CD14-positive monocyte (primary cell): ENCODE results near the gene NFXL1. TPM values are rescaled to one million over a fixed set of nuclear protein-coding genes. Genes with fewer than 3 reads are reported as not detected.

ENCODE experiments used
- DNase-seq, 3 donors: peaks; one replicate each; pipeline ENCODE4 v3.0.0-alpha.2; 2011 to 2022
- H2AFZ ChIP-seq: 2 replicates; pipeline ENCODE4 v1.6.0; 2012; ENCODE audit warnings: mild to moderate bottlenecking, low read depth, low read length, inconsistent platforms; ENCODE audit not compliant: insufficient read depth, poor library complexity, severe bottlenecking
- H3K27ac ChIP-seq, 2 donors: 1 replicate in 1 of 2; 2 replicates in 1 of 2; pipeline ENCODE4 v1.5.1; 2012 to 2013; ENCODE audit warnings: low read length in 2 of 2, control low read depth in 1 of 2, inconsistent platforms in 1 of 2, low read depth in 1 of 2, mild to moderate bottlenecking in 1 of 2
- H3K27me3 ChIP-seq, 2 donors: one replicate each; pipeline versions ENCODE4 v1.6.0 to v1.6.1; 2011 to 2013; ENCODE audit warnings: low read length in 2 of 2; ENCODE audit not compliant: control insufficient read depth in 2 of 2, insufficient read depth in 2 of 2
- H3K36me3 ChIP-seq, 2 donors: replicated peaks in 1 of 2; 1 replicate in 1 of 2; 2 replicates in 1 of 2; pipeline versions ENCODE4 v1.5.1 to v1.6.1; 2012 to 2013; ENCODE audit warnings: low read length in 2 of 2, control low read depth in 1 of 2, inconsistent platforms in 1 of 2, mild to moderate bottlenecking in 1 of 2; ENCODE audit not compliant: insufficient read depth in 2 of 2, control insufficient read depth in 1 of 2
- H3K4me1 ChIP-seq, 2 donors: 1 replicate in 1 of 2; 2 replicates in 1 of 2; pipeline versions ENCODE4 v1.5.1 to v1.6.1; 2012 to 2013; ENCODE audit warnings: low read length in 2 of 2, control low read depth in 1 of 2, inconsistent platforms in 1 of 2, mild to moderate bottlenecking in 1 of 2, moderate library complexity in 1 of 2; ENCODE audit not compliant: insufficient read depth in 2 of 2, control insufficient read depth in 1 of 2
- H3K4me2 ChIP-seq: replicated peaks from 2 replicates; pipeline ENCODE3; 2012; ENCODE audit warnings: low read length, moderate library complexity, mild to moderate bottlenecking; ENCODE audit not compliant: poor library complexity, severe bottlenecking; ENCODE audit errors: extremely low read depth
- H3K4me3 ChIP-seq, 3 experiments: fragments of 200-600 bp in 1 of 3; sonication (generic) in 1 of 3; replicated peaks in 1 of 3; 1 replicate in 2 of 3; 2 replicates in 1 of 3; pipeline ENCODE4 v1.5.1; 2011 to 2013; ENCODE audit warnings: low read length in 3 of 3, mild to moderate bottlenecking in 3 of 3, control low read depth in 2 of 3, low read depth in 2 of 3, inconsistent platforms in 1 of 3, moderate library complexity in 1 of 3
- H3K79me2 ChIP-seq: 2 replicates; pipeline ENCODE4 v1.6.0; 2012; ENCODE audit warnings: mild to moderate bottlenecking, control low read depth, inconsistent platforms, low read length, moderate library complexity; ENCODE audit not compliant: insufficient read depth
- H3K9ac ChIP-seq: 2 replicates; pipeline ENCODE4 v1.6.0; 2017; ENCODE audit warnings: low read length, mild to moderate bottlenecking; ENCODE audit not compliant: insufficient read depth, poor library complexity, severe bottlenecking
- H3K9me3 ChIP-seq, 2 donors: replicated peaks in 1 of 2; 1 replicate in 1 of 2; 2 replicates in 1 of 2; pipeline versions ENCODE4 v1.5.1 to v1.6.1; 2012 to 2013; ENCODE audit warnings: low read length in 2 of 2, control low read depth in 1 of 2; ENCODE audit not compliant: control insufficient read depth in 1 of 2, insufficient read depth in 1 of 2
- H4K20me1 ChIP-seq: 2 replicates; pipeline ENCODE4 v1.6.0; 2012; ENCODE audit warnings: mild to moderate bottlenecking, low read length, control low read depth, moderate library complexity; ENCODE audit not compliant: insufficient read depth
- H3K27ac Mint-ChIP-seq, 7 donors: one replicate each; pipeline ENCODE4 v1.8.0; 2020; ENCODE audit warnings: mild to moderate bottlenecking in 7 of 7, mixed read lengths in 7 of 7, moderate library complexity in 6 of 7, inconsistent platforms in 2 of 7
- H3K27me3 Mint-ChIP-seq, 3 donors: one replicate each; pipeline ENCODE4 v1.8.0; 2021 to 2022; ENCODE audit warnings: low read depth in 3 of 3, mild to moderate bottlenecking in 3 of 3, mixed read lengths in 3 of 3, moderate library complexity in 3 of 3, inconsistent platforms in 1 of 3
- H3K36me3 Mint-ChIP-seq, 2 donors: one replicate each; pipeline ENCODE4 v1.8.0; 2020; ENCODE audit warnings: mixed read lengths in 2 of 2, inconsistent platforms in 1 of 2, mild to moderate bottlenecking in 1 of 2
- H3K4me1 Mint-ChIP-seq: one replicate; pipeline ENCODE4 v1.8.0; 2020; ENCODE audit warnings: mild to moderate bottlenecking, mixed read lengths
- H3K4me3 Mint-ChIP-seq, 2 donors: one replicate each; pipeline ENCODE4 v1.8.0; 2020; ENCODE audit warnings: mild to moderate bottlenecking in 2 of 2, mixed read lengths in 2 of 2, moderate library complexity in 1 of 2
- H3K9me3 Mint-ChIP-seq, 7 donors: one replicate each; pipeline ENCODE4 v1.8.0; 2020 to 2022; ENCODE audit warnings: mixed read lengths in 7 of 7, mild to moderate bottlenecking in 6 of 7, moderate library complexity in 6 of 7, inconsistent platforms in 2 of 7
- WGBS: methylation state at CpG from one replicate; pipeline ENCODE4 v1.1.5; 2013; ENCODE audit warnings: missing lambda C conversion rate; ENCODE audit not compliant: insufficient coverage; 5-methylcytosine and 5-hydroxymethylcytosine counted together
- intact Hi-C, 2 donors: fragments of 100-400 bp; cut with micrococcal nuclease; formaldehyde crosslinking; loops; one replicate each; pipeline versions ENCODE4 v1.15.0 to v1.15.1; 2023
- polyA plus RNA-seq, 3 donors: library from polyadenylated mRNA; depleted of rRNA in 1 of 3; unstranded in 2 of 3; stranded (reverse) in 1 of 3; fragments of 300-500 nt in 2 of 3; fragments of >200 nt in 1 of 3; fragmentation: Illumina TruSeq in 2 of 3; gene quantifications; 1 replicate in 2 of 3; 2 replicates in 1 of 3; pipeline ENCODE4 v1.2.3, GENCODE V29; 2012 to 2021
- TF ChIP-seq, protein P1 (sequence below): fragments of 200-600 bp; IDR thresholded peaks from one replicate; pipeline ENCODE4 v1.8.0; 2022; ENCODE audit warnings: antibody characterized with exemption, mild to moderate bottlenecking

Gene NFXL1
- polyA plus RNA-seq, 3 donors: 3.6 to 26.2 (median 10.6) TPM

DNA sequence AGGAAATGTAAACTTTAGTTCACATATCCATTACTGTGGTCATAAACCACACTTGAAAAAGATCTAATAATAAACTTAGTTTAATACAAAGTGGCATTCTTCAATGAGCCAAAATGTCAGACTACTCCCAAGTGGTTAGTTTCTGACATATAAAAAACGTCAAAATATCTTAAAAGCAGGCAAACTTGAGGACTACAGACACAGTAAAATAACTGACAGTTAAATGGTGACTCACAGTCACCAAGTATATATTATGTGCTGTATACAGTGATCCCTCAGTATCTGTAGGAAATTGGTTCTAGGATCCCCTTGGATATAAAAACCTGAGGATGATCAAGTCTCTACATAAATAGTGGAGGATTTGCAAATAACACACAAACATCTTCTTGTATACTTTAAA, 64.9 kb downstream of the NFXL1 start:
- H3K79me2 ChIP-seq: no peaks in the 10 kb centered on the region
- H3K27ac Mint-ChIP-seq: no peak overlapping the region
- H4K20me1 ChIP-seq: no peaks in the 10 kb centered on the region
- TF ChIP-seq, protein P1, sequence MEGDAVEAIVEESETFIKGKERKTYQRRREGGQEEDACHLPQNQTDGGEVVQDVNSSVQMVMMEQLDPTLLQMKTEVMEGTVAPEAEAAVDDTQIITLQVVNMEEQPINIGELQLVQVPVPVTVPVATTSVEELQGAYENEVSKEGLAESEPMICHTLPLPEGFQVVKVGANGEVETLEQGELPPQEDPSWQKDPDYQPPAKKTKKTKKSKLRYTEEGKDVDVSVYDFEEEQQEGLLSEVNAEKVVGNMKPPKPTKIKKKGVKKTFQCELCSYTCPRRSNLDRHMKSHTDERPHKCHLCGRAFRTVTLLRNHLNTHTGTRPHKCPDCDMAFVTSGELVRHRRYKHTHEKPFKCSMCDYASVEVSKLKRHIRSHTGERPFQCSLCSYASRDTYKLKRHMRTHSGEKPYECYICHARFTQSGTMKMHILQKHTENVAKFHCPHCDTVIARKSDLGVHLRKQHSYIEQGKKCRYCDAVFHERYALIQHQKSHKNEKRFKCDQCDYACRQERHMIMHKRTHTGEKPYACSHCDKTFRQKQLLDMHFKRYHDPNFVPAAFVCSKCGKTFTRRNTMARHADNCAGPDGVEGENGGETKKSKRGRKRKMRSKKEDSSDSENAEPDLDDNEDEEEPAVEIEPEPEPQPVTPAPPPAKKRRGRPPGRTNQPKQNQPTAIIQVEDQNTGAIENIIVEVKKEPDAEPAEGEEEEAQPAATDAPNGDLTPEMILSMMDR: no peak
- H3K4me3 Mint-ChIP-seq: no peak overlapping the region
- no peak overlapping the region for H3K27ac ChIP-seq
- peaks cover 2 to 65% of the 10 kb centered on the region in 2 donors for H3K36me3 ChIP-seq
- no peak overlapping the region for H3K4me3 ChIP-seq
- no peaks in the 10 kb centered on the region for H3K27me3 Mint-ChIP-seq
- H3K4me2 ChIP-seq: no peak overlapping the region
- intact Hi-C loops: no loop called here
- H2AFZ ChIP-seq: no peak overlapping the region
- no peak overlapping the region for H3K9ac ChIP-seq
- no peaks in the 10 kb centered on the region for H3K27me3 ChIP-seq
- H3K36me3 Mint-ChIP-seq: peaks cover 48 to 63% of the 10 kb centered on the region in 2 donors
- DNase-seq: no peak
- peaks cover 3% of the 10 kb centered on the region for H3K4me1 Mint-ChIP-seq
- WGBS: no CpG with 5 or more reads among the region's 1 CpG
- H3K9me3 ChIP-seq: no peaks in the 10 kb centered on the region
- H3K4me1 ChIP-seq: no peaks in the 10 kb centered on the region
- peaks cover 0 to 8% (median 3%) of the 10 kb centered on the region in 7 donors for H3K9me3 Mint-ChIP-seq

DNA sequence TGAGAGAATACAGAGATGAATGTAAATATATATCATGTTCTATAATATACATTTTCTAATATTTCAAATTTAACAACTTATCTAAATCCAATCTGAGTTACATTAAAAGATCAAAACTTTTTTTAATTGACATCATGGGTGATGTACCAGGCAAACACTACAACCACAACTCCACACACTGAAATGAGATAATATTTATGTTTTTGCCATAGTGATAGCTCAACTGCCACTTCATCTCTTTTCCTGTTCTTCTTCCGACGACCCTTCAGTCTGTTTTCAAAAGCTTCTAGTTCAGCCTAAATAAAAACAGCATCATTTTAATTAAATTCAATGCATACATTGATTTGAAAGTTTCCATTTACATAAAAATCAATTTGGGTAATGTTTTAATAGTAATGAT, 66.3 kb downstream of the NFXL1 start:
- Histone ChIP-seq H3K9me3 (no peaks in the 10 kb centered on the region), H4K20me1 (no peaks in the 10 kb centered on the region), H3K4me3 (no peak overlapping the region), H3K79me2 (no peaks in the 10 kb centered on the region), H3K9ac (no peak overlapping the region), H3K27me3 (no peaks in the 10 kb centered on the region), H3K27ac (no peak overlapping the region), H2AFZ (no peak overlapping the region), H3K36me3 (peaks cover 2 to 65% of the 10 kb centered on the region in 2 donors), H3K4me2 (no peak overlapping the region), H3K4me1 (no peaks in the 10 kb centered on the region)
- H3K4me1 Mint-ChIP-seq: peaks cover 3% of the 10 kb centered on the region
- H3K9me3 Mint-ChIP-seq: peaks cover 0 to 8% (median 3%) of the 10 kb centered on the region in 7 donors
- TF ChIP-seq, protein P1: no peak
- intact Hi-C loops: no loop called here
- H3K4me3 Mint-ChIP-seq: no peak overlapping the region
- H3K27me3 Mint-ChIP-seq: no peaks in the 10 kb centered on the region
- WGBS: no CpG with 5 or more reads among the region's 2 CpGs
- H3K36me3 Mint-ChIP-seq: peaks cover 51 to 63% of the 10 kb centered on the region in 2 donors
- DNase-seq: no peak
- H3K27ac Mint-ChIP-seq: no peak overlapping the region
